GM19193 (cell line): ENCODE measurements around the gene PRR5L.

Source experiments
- POLR2A ChIP-seq: IDR thresholded peaks from 4 replicates; pipeline ENCODE4 v1.6.1; 2011; ENCODE audit not compliant: insufficient read depth, insufficient read length; ENCODE audit errors: extremely low read depth

Gene PRR5L

DNA sequence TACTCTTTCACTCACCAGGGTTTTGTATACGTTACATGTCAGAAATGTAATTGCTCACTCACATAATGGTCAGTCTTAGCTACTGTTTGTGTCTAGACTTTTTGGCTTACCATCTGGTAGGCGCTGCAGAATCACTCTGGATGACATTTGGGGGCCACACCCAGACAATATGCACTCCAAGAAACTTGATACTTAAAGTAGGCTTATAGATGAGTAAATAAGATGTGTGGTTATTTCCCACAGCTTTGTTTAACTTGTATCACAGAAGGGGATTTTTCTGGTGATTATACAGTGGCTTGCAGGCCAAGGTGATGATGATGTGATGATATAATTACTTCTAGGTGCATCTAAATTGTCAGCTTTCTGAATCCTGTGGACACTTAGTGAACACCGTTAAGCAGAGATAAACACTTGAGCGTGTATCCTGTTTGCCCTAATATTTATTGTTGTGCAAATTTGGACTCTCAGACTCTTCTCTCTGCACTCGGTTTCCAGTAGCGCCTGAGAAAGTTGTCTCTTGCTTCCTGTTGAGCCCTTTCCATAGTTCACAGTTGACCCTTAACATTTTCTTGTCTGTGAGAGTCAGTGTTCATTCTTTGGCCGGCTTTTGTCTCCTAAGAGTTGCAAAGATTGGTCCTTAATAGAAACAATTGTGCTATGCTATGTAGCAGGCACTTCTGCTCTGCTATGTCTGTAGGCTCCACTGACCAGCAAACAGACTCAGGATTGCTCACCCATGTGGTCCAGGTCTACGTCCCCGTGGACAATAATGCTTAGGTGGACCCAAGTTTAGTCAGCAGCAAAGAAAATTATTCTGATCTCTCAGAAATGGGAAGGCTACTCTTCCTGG lies 89.3 kb downstream of the PRR5L start:
- TF ChIP-seq POLR2A: no peak

DNA sequence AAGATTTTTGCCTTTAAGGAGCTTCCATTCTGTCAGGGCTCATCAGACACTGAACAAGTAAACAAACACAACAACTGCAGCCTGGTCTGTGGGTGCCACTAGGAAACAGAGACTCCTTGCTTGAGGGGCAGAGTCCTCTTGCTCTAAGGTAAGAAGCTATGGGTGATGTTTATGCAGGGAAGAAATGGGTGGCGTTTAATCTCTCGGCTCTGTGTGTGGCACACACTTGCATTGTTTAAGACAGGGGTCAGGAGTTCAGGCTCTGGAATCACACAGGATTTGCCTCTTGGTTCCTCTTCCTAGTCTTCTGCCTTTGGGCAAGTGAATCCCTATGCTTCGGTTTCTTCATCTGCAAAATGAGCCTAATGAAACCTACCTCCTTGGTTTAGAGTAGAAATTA lies 90.3 kb downstream of the PRR5L start:
- TF ChIP-seq POLR2A: no peak

DNA sequence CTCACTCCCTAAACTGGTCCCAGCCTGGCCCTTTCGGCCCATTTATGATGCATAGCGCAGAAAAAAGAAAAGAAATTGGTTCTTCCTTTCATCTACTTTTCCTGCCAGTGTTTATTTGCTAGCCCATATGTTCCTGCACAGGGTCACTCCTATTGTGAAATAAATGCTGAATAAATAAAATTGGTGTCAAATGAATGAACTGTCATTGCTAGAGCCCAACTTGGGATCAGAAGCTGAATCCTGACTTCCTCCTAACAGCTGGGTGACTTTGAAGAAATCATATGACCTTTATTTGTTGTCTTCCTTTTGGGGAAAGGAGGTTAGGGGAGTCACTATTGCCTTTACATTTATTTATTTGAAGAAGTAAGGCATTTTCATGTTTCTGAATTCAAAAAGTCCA lies 92.0 kb downstream of the PRR5L start:
- no peak for TF ChIP-seq POLR2A

DNA sequence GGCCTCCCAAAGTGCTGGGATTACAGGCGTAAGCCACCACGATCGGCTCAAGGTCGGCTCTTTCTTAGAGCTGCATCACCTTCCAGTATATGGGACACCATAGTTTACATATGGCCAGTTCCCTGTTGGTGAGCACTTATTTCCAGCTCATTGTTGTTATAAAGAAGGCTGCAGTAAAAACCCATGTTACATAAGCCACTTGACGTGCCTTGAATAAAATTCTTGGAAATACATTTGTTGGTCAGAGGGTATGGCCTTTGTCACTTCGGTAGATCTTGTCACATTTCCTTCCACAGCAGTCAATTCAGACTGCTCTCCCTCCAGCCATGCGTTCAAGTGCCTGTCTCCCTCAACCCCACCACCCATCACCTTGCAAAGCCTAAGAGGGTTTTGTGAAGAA lies 92.9 kb downstream of the PRR5L start:
- TF ChIP-seq POLR2A: no peak

DNA sequence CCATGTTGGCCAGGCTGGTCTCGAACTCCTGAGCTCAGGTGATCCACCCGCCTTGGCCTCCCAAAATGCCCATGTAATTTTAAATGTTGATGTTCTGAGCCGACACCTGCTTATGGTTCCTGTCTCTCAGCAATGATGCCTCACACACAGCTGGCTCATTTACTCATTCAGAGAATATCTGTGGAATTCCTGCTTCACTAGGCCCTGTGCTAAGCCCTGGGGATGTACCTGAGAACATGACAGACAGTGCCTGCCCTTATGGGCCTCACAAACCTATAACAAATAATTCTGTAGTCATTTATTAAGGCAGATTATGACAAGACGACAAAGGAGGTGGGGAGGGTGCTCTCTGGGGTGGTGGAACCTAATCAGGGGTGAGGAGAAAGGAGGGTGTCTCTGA lies 93.7 kb downstream of the PRR5L start:
- TF ChIP-seq POLR2A: no peak

DNA sequence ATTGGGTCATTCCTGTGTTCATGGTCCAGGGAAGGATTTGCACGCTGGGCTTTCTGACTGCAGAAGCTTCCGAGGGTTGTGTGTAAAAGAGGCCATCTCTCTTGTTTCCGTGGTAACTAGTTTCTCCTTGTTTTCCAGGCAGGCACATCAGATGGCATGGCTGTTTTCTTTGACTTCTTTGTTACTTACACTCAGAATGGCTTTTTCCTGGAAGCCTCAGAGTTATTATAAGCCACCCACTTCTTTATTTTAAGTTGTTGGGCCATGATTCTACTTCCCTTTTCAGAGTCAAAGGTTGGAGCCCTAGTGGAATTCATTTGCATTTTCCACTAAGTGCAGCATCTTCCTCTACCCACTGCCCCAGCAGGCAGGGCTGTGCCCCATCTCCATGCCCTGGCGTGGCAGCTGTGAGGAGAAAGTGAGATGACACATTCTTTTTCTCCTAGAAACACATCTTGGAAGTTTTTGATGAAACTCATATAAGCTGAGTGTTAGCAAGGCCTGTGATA lies 94.9 kb downstream of the PRR5L start:
- no peak for TF ChIP-seq POLR2A

DNA sequence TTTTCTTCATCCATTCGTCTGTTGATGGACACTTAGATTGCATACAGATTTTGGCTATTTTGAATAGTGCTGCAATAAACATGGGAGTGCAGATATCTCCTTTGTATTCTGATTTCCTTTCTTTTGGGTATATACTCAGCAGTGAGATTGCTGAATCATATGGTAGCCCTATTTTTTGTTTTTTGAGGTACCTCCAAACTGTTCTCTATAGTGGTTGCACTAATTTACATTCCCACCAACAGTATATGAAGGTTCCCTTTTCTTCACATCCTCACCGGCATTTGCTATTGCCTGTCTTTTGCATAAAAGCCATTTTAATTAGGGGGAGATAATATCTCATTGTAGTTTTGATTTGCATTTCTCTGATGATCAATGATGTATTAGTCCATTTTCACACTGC lies 96.1 kb downstream of the PRR5L start:
- no peak for TF ChIP-seq POLR2A

DNA sequence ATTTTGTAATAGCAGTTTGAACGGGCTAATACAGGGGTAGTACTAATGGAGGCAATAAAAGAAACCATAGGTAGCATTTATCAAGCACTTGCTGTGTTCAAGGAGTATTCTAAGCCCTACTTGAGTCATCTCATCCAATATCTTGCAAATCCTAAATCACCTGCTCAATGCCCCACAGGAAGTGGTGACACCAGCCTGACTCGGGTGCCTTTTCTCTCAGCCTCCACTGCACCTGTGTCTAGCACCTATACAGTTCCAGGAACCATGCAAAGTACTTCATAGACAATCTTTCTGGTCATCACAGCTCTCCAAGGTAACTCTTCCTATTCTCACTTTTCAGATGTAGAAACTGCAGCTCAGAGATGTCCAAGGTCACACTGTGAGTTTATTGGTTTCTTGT lies 98.0 kb downstream of the PRR5L start:
- TF ChIP-seq POLR2A: no peak

DNA sequence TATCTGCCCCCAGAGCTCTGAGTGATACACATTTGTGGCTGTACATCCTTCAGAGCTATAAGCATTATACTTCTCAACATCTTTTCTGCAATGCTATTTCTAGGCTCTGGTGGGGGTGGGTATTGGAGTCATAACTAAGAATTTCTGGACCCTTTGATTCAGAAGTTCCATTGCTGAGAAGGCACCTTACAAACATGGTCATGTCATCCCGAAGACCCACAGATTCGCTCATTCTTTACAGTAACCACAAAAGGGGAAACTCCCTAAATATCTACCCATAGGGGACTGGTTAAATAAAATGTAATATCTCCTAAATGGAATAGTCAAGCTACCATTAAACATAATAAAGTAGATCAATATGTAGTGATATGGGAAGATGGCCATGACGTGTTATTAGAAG lies 98.8 kb downstream of the PRR5L start:
- TF ChIP-seq POLR2A: no peak

DNA sequence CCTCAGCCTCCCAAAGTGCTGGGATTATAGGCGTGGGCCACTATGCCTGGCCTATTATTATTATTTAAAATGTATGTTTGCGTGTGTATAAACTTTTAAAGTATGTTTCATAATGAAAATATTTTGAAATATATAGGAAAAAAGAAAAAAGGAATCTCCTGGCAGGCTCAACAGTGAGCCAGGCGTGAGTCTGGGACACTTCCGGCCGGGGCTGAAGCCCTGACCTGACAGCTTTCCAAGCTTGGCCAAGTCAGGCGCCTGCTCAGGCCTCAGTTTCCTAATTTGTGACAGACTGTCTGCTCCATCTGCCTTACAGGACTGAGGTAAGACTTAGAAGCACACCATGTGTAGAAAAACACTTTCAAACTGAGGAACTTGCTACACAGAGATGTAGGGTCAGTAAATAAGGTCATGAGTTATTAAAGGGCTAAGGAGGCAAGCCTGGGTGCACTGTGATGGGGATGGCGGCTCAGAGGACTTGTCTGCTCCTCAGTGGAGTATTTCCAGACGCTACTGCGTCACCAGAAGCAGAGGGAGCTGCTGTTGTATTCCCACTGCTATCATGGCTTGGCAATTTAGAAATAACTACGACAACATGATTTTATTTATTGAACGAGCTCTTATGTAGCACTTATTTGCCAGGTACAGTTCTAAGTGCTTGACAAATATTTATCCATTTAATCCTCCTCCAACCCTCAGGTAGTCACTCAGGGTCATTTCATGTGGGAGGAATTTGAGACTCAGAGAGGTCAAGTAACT lies 100.1 kb downstream of the PRR5L start:
- no peak for TF ChIP-seq POLR2A

DNA sequence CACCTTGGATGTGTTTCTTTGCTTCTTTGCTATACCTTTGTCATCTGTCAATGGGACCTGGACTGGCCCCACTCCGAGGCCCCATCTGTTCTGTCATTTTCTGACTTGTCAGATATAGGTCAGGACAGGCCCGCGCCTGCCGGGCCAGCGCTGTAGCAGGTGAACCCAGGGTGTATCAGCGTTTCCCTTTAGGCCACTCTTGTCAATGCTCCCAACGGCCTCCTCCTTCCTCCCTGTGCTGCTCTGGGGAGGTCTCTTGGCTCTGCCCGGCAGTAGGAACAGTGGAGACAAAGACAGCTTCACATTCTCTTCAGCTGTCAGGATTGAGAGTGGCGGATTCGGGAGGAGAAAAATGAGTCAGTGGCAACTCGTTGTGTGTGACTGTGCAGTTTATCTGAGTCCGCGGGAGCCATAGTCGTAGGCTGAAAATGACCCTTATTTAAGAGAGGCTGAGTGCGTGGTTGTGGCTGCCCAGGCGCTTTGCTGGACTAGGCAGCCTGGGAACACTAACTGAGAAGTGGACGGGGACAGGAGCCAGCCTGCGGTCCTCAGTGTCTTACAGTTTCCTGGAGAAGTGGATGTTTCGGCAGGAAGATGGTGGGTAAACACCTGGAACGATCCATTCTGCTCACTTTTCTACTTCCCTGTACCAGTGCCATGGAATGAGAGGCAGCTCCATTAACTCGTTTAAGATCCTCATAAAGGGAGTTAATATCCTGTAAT lies 102.3 kb downstream of the PRR5L start:
- no peak for TF ChIP-seq POLR2A

DNA sequence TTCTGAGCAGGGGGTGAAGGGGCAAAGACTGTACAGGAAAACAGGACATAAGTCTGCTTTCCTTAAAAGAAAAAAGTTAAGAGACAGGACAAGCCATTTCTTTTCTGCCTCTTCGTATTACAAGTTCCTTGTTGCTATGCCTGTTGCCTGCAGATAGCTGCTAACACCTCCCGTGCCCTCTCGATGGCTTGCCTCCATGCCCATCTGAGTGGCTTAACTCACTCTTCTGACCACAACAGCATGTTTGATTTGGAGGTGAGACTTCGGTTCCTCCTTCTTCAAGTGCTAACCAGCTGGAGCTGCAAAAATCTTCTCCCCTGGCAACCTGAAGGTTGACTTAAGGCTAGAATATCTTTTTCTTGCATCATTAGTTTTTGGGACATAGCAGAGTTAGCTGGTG lies 103.1 kb downstream of the PRR5L start:
- no peak for TF ChIP-seq POLR2A

DNA sequence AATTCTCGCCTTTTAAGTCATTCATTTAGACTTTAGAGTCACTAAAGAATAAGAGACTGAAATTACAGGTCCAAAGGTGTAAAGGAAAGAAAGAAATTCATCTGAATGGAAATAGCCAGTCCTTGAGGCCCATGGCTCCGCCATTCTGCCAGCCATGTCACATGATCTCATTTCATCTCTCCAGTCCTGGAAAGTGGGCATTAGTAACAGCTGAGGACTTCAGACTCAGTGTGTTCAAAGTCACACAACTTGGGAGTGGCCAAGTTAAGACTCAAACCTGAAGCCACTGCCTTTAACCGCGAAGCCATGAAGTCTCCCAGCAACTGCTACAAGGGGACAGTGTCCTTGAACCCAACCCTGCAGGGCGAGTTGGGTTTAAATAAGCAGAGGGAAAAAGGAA lies 103.7 kb downstream of the PRR5L start:
- no peak for TF ChIP-seq POLR2A

DNA sequence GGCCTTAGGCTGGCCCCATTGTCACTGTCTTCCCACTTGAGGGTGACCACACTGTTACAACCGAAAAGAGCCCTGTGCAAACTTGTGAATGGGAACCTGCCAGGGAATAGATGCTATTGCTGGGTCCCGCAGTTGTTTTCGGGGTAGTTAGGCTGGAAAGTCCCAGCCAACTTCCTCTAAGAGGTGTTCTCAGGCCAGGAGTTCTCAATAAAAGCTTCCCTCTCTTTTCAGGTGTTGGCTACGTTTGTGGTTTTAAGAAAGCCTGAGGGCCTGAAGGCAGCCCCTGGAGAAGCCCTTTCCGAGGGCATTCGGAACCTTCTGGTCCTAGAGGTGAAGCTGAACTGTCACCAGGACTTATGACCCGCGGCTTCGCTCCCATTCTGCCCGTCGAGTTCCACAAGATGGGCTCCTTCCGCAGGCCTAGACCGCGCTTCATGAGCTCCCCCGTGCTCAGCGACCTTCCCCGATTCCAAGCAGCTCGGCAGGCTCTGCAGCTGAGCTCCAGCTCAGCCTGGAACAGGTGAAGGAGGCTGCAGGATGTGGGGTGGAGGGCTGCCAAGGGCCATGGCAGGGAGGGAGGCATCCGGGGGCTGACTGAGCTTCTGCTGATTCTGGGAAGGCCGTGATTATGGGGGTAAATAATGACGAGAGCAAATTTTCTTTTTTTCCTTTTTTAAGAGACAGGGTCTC lies 104.8 kb downstream of the PRR5L start:
- no peak for TF ChIP-seq POLR2A
